Nephron (organoid): Measurements from ENCODE around the gene HAUS7.

Experiments used
- H3K27ac Mint-ChIP-seq, 3 experiments: 2 replicates each; pipeline ENCODE4 v1.8.0; 2020; ENCODE audit warnings: mixed read lengths in 3 of 3, mild to moderate bottlenecking in 2 of 3, moderate library complexity in 1 of 3
- H3K27me3 Mint-ChIP-seq: 2 replicates; pipeline ENCODE4 v1.8.0; 2021; ENCODE audit warnings: low read depth, mild to moderate bottlenecking, moderate library complexity, mixed read lengths
- H3K36me3 Mint-ChIP-seq: 2 replicates; pipeline ENCODE4 v1.8.0; 2020; ENCODE audit warnings: low read depth, mixed read lengths
- H3K4me1 Mint-ChIP-seq: 2 replicates; pipeline ENCODE4 v1.8.0; 2020; ENCODE audit warnings: mixed read lengths
- H3K4me3 Mint-ChIP-seq, 3 experiments: 2 replicates each; pipeline ENCODE4 v1.8.0; 2020; ENCODE audit warnings: mild to moderate bottlenecking in 3 of 3, mixed read lengths in 3 of 3, moderate library complexity in 2 of 3
- H3K9me3 Mint-ChIP-seq: 2 replicates; pipeline ENCODE4 v1.8.0; 2020; ENCODE audit warnings: mixed read lengths
- CTCF ChIP-seq, 3 experiments: fragments of 200-600 bp; sonication (generic); IDR thresholded peaks; one replicate each; pipeline ENCODE4 v1.5.0; 2021; ENCODE audit warnings: antibody characterized with exemption in 3 of 3; ENCODE audit not compliant: unreplicated experiment in 3 of 3

HAUS7 gene

GRCh38 chrX:153456704-153457103 lies 13.7 kb downstream of the HAUS7 start:
- Mint-ChIP-seq H3K27ac (no peak overlapping the region), H3K27me3 (no peaks in the 10 kb centered on the region), H3K9me3 (peaks cover 6% of the 10 kb centered on the region), H3K4me1 (peaks cover 17% of the 10 kb centered on the region), H3K36me3 (peaks cover 24% of the 10 kb centered on the region), H3K4me3 (no peak overlapping the region)
- TF ChIP-seq CTCF (IDR thresholded peaks at IDR 0.05; ENCODE audit: unreplicated experiment in 3 of 3), result no peak

GRCh38 chrX:153456161-153456560 lies 14.2 kb downstream of the HAUS7 start:
- peaks cover 6% of the 10 kb centered on the region for H3K9me3 Mint-ChIP-seq

DNA sequence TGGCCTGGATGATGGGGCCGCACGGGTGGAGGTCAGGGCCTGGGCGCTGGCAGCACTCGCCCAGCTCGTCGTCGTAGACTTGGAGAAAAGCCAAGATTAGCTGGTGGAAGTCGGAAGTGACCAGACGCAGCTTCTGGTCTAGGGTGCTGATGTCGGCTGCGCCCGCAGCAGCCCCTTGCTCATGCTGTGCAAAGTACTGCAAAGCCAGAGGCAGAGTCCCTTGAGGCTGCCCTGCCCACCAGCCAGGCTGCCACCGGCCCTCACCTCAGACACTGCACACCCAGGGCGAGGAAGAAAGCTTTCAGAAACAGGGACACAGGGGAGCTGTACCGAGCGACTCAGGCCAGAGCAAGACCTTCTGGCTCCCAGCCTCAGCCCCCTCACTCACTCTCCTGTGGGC lies 14.8 kb downstream of the HAUS7 start:
- no peak for TF ChIP-seq CTCF (IDR thresholded peaks at IDR 0.05; ENCODE audit: unreplicated experiment in 3 of 3)
- no peak overlapping the region for H3K27ac Mint-ChIP-seq
- peaks cover 15% of the 10 kb centered on the region for H3K36me3 Mint-ChIP-seq
- no peaks in the 10 kb centered on the region for H3K27me3 Mint-ChIP-seq
- no peak overlapping the region for H3K4me3 Mint-ChIP-seq
- H3K4me1 Mint-ChIP-seq, result peaks cover 17% of the 10 kb centered on the region
- peaks cover 9% of the 10 kb centered on the region for H3K9me3 Mint-ChIP-seq

More at GRCh38 chrX:153456161-153456560, 14.2 kb downstream of the HAUS7 start:
- Mint-ChIP-seq H3K4me3 (no peak overlapping the region), H3K36me3 (peaks cover 20% of the 10 kb centered on the region), H3K4me1 (peaks cover 17% of the 10 kb centered on the region), H3K27me3 (no peaks in the 10 kb centered on the region), H3K27ac (no peak overlapping the region)
- no peak for TF ChIP-seq CTCF (IDR thresholded peaks at IDR 0.05; ENCODE audit: unreplicated experiment in 3 of 3)

DNA sequence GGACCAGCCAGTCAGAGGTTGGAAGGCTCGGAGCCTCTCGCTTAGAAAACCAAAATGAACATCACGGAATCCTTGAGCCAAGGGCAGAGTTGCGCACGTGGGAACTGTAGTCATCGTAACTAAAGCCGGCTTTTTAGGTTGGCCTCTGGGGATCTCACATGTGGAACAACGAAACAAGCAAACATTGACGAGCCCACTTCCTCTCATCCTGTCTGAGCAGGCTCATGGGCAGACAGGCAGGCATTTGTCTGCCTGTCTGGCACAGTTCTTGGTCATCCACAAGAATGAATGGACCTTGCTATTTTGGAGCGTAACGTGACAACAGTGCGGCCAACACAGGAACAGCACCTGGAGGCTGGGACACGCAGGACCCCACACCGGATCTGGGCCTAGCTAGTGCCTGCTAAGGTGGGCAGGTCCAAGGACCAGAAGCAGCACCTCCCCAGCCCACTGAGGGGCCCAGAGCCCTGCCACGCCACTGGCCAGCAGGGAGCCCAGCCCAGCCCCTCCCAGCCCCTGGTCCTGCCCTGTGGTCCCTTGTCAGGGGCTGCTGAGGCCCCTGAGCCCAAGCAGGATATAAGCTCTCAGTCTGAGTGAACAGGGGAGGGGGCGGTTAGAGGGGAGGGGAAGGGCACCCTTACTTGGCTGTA lies 15.3 kb downstream of the HAUS7 start:
- no peak for TF ChIP-seq CTCF (IDR thresholded peaks at IDR 0.05; ENCODE audit: unreplicated experiment in 3 of 3)
- Mint-ChIP-seq H3K4me3 (no peak overlapping the region), H3K4me1 (peaks cover 14% of the 10 kb centered on the region), H3K9me3 (peaks cover 9% of the 10 kb centered on the region), H3K36me3 (peaks cover 12% of the 10 kb centered on the region), H3K27ac (no peak overlapping the region), H3K27me3 (no peaks in the 10 kb centered on the region)

DNA sequence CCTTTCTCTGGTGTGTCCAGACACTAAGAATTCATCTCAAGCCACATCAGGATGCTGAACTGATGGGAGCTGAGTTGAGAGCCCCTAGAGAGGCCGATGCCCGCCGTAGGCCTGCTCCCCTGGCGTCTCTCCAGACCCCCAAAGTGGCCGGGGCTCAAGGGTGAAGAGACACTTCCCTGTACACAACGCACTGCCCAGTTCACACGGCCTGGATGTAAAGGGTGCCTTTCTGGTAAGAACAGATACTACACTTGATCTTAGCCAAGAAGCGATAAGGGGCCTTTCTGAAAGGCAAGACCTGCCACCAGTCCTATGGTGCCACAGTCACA lies 19.5 kb downstream of the HAUS7 start:
- Mint-ChIP-seq H3K36me3 (no peaks in the 10 kb centered on the region), H3K4me1 (peaks cover 5% of the 10 kb centered on the region), H3K9me3 (peaks cover 7% of the 10 kb centered on the region), H3K27ac (no peak overlapping the region), H3K4me3 (no peak overlapping the region), H3K27me3 (no peaks in the 10 kb centered on the region)
- TF ChIP-seq CTCF (IDR thresholded peaks at IDR 0.05; ENCODE audit: unreplicated experiment in 3 of 3), result no peak
